H1 (cell line): ENCODE results near the gene TTC22. TPM values are rescaled to one million over a fixed set of nuclear protein-coding genes. Genes with fewer than 3 reads are reported as not detected.

Source experiments
- CTCF ChIA-PET: fragments of 300-600 bp; sonication (Branson Sonifier 250); formaldehyde crosslinking; loops from one replicate; lab custom pipeline; 2021; ENCODE audit not compliant: partially characterized antibody; lab: Charles Lee
- POLR2A ChIA-PET: fragments of 300-600 bp; sonication (Branson Sonifier 250); formaldehyde crosslinking; loops from one replicate; lab custom pipeline; 2021; ENCODE audit warnings: inconsistent platforms; ENCODE audit not compliant: partially characterized antibody; lab: Charles Lee
- DNase-seq, 2 experiments: peaks; one replicate each; pipeline versions ENCODE4 v3.0.0 to v3.0.0-alpha.2; 2010 to 2022; ENCODE audit warnings: low spot score in 2 of 2, low read depth in 1 of 2, mixed read lengths in 1 of 2
- FAIRE-seq: peaks from 2 replicates; lab custom pipeline; 2011; peaks lifted over from hg19 to GRCh38; lab: Jason Lieb, UNC
- H2AFZ ChIP-seq: 2 replicates; pipeline ENCODE4 v1.8.1; 2012; ENCODE audit warnings: low read length, inconsistent platforms
- H2AK5ac ChIP-seq: 2 replicates; pipeline ENCODE4 v1.6.1; 2013; ENCODE audit warnings: low read depth, low read length
- H2BK120ac ChIP-seq: replicated peaks from 2 replicates; pipeline ENCODE3; 2013; ENCODE audit warnings: low read depth, low read length, inconsistent platforms
- H2BK12ac ChIP-seq: 2 replicates; pipeline ENCODE4 v1.6.1; 2013; ENCODE audit warnings: low read depth, low read length
- H2BK15ac ChIP-seq: 2 replicates; pipeline ENCODE4 v1.6.1; 2013; ENCODE audit warnings: low read length
- H2BK20ac ChIP-seq: 2 replicates; pipeline ENCODE4 v1.6.1; 2013; ENCODE audit warnings: low read length
- H2BK5ac ChIP-seq: 2 replicates; pipeline ENCODE4 v1.6.1; 2013; ENCODE audit warnings: low read depth, low read length
- H3K14ac ChIP-seq: 2 replicates; pipeline ENCODE4 v1.6.1; 2013; ENCODE audit warnings: inconsistent platforms; ENCODE audit not compliant: insufficient read length
- H3K18ac ChIP-seq: 2 replicates; pipeline ENCODE4 v1.6.1; 2013; ENCODE audit warnings: low read length; ENCODE audit errors: extremely low read depth
- H3K23ac ChIP-seq: 2 replicates; pipeline ENCODE4 v1.6.1; 2013; ENCODE audit warnings: inconsistent platforms; ENCODE audit not compliant: insufficient read length
- H3K23me2 ChIP-seq: 2 replicates; pipeline ENCODE4 v1.6.1; 2013; ENCODE audit warnings: low read depth, low read length
- H3K27ac ChIP-seq: 2 replicates; pipeline ENCODE4 v1.6.1; 2011; ENCODE audit warnings: low read depth, low read length, inconsistent platforms
- H3K27me3 ChIP-seq, 4 experiments: replicated peaks in 1 of 4; 1 replicate in 1 of 4; 2 replicates in 3 of 4; pipeline versions ENCODE4 v1.6.1 to v1.8.1; 2011 to 2013; ENCODE audit warnings: low read length in 3 of 4, mild to moderate bottlenecking in 3 of 4, inconsistent platforms in 2 of 4, mixed read lengths in 2 of 4, moderate library complexity in 1 of 4; ENCODE audit not compliant: control insufficient read depth in 3 of 4, insufficient read depth in 3 of 4; ENCODE audit errors: extremely low read depth in 1 of 4
- H3K36me3 ChIP-seq, 4 experiments: 2 replicates each; pipeline versions ENCODE4 v1.6.1 to v1.8.1; 2011 to 2013; ENCODE audit warnings: mild to moderate bottlenecking in 4 of 4, low read length in 3 of 4, moderate library complexity in 2 of 4, control low read depth in 1 of 4, inconsistent platforms in 1 of 4; ENCODE audit not compliant: insufficient read depth in 4 of 4, control insufficient read depth in 2 of 4
- H3K4ac ChIP-seq: replicated peaks from 2 replicates; pipeline ENCODE3; 2013; ENCODE audit warnings: low read length, low read depth, mixed read lengths, inconsistent platforms; ENCODE audit not compliant: insufficient read length
- H3K4me1 ChIP-seq, 4 experiments: replicated peaks in 1 of 4; 1 replicate in 1 of 4; 2 replicates in 3 of 4; pipeline versions ENCODE4 v1.6.1 to v1.8.1; 2011 to 2013; ENCODE audit warnings: low read length in 3 of 4, inconsistent platforms in 2 of 4, mixed read lengths in 1 of 4; ENCODE audit not compliant: insufficient read depth in 4 of 4, control insufficient read depth in 3 of 4
- H3K4me2 ChIP-seq, 2 experiments: 2 replicates each; pipeline versions ENCODE4 v1.6.1 to v1.8.1; 2011 to 2013; ENCODE audit warnings: low read depth in 2 of 2, low read length in 2 of 2, control low read depth in 1 of 2, inconsistent platforms in 1 of 2, mild to moderate bottlenecking in 1 of 2; ENCODE audit not compliant: insufficient read depth in 1 of 2
- H3K4me3 ChIP-seq, 4 experiments: fragments of 200-600, 300-600 bp in 1 of 4; sonication (generic), shearing (Covaris generic), sonication (Bioruptor Twin) in 1 of 4; 2 replicates each; pipeline versions ENCODE4 v1.5.1 to v1.8.1; 2011 to 2016; ENCODE audit warnings: low read length in 4 of 4, low read depth in 3 of 4, control low read depth in 2 of 4, inconsistent platforms in 2 of 4, mild to moderate bottlenecking in 2 of 4, mixed read lengths in 1 of 4, moderate library complexity in 1 of 4; ENCODE audit not compliant: insufficient read depth in 2 of 4; ENCODE audit errors: extremely low read depth in 1 of 4
- H3K56ac ChIP-seq: replicated peaks from 2 replicates; pipeline ENCODE3; 2013; ENCODE audit warnings: low read depth, mild to moderate bottlenecking, mixed read lengths, low read length, inconsistent platforms; ENCODE audit not compliant: insufficient read length
- H3K79me1 ChIP-seq: 2 replicates; pipeline ENCODE4 v1.6.1; 2013; ENCODE audit warnings: low read depth, low read length, control low read depth
- H3K79me2 ChIP-seq, 2 experiments: 2 replicates each; pipeline versions ENCODE4 v1.6.1 to v1.8.1; 2012 to 2013; ENCODE audit warnings: low read length in 2 of 2, mild to moderate bottlenecking in 2 of 2, inconsistent platforms in 1 of 2; ENCODE audit not compliant: insufficient read depth in 2 of 2, control insufficient read depth in 1 of 2
- H3K9ac ChIP-seq, 4 experiments: replicated peaks in 1 of 4; 1 replicate in 1 of 4; 2 replicates in 3 of 4; pipeline versions ENCODE4 v1.6.1 to v1.8.1; 2011 to 2013; ENCODE audit warnings: low read depth in 3 of 4, low read length in 3 of 4, control low read depth in 2 of 4, mild to moderate bottlenecking in 2 of 4, moderate library complexity in 2 of 4, inconsistent platforms in 1 of 4; ENCODE audit errors: extremely low read depth in 1 of 4
- H3K9me3 ChIP-seq, 2 experiments: 2 replicates each; pipeline versions ENCODE4 v1.6.1 to v1.8.1; 2012 to 2013; ENCODE audit warnings: mild to moderate bottlenecking in 2 of 2, moderate library complexity in 2 of 2, control low read depth in 1 of 2, inconsistent platforms in 1 of 2, low read depth in 1 of 2, low read length in 1 of 2, mixed read lengths in 1 of 2; ENCODE audit not compliant: insufficient read depth in 2 of 2
- H4K20me1 ChIP-seq, 2 experiments: replicated peaks in 1 of 2; 2 replicates each; pipeline versions ENCODE3 to v1.8.1; 2011 to 2013; ENCODE audit warnings: inconsistent platforms in 2 of 2, low read length in 2 of 2, mild to moderate bottlenecking in 1 of 2; ENCODE audit not compliant: insufficient read depth in 2 of 2, control insufficient read depth in 1 of 2
- H4K5ac ChIP-seq: 2 replicates; pipeline ENCODE4 v1.6.1; 2013; ENCODE audit warnings: low read length, low read depth, mixed read lengths, inconsistent platforms; ENCODE audit not compliant: insufficient read length
- H4K8ac ChIP-seq: 2 replicates; pipeline ENCODE4 v1.8.0; 2013; ENCODE audit warnings: mild to moderate bottlenecking, moderate library complexity, low read length, inconsistent platforms; ENCODE audit not compliant: insufficient read depth; ENCODE audit errors: extremely low read depth
- H4K91ac ChIP-seq: replicated peaks from 2 replicates; pipeline ENCODE3; 2013; ENCODE audit warnings: low read length, mixed read lengths, inconsistent platforms; ENCODE audit not compliant: insufficient read length
- FOSL1 ChIP-seq: IDR thresholded peaks from 2 replicates; pipeline ENCODE4 v1.6.1; 2011; ENCODE audit warnings: mild to moderate bottlenecking, low read depth, low read length, moderate library complexity; ENCODE audit not compliant: insufficient read depth
- GABPA ChIP-seq: IDR thresholded peaks from 2 replicates; pipeline ENCODE4 v1.6.1; 2011; ENCODE audit warnings: mild to moderate bottlenecking, low read length, moderate library complexity, borderline replicate concordance; ENCODE audit not compliant: insufficient read depth
- KDM1A ChIP-seq: fragments of 200-600, 300-600 bp; sonication (generic); IDR thresholded peaks from 2 replicates; pipeline ENCODE4 v1.7.1; 2016; ENCODE audit warnings: mild to moderate bottlenecking, low read length, borderline replicate concordance
- MAFK ChIP-seq: IDR thresholded peaks from 2 replicates; pipeline ENCODE4 v1.6.1; 2012; ENCODE audit warnings: low read depth, mild to moderate bottlenecking, improper control_type of control experiment, low read length
- POU5F1 ChIP-seq: IDR thresholded peaks from 2 replicates; pipeline ENCODE4 v1.6.1; 2011; ENCODE audit warnings: low read depth, mild to moderate bottlenecking, low read length, moderate library complexity
- RBBP5 ChIP-seq: IDR thresholded peaks from 2 replicates; pipeline ENCODE4 v1.7.1; 2012; ENCODE audit warnings: low read depth, mild to moderate bottlenecking, inconsistent platforms, low read length, moderate library complexity, borderline replicate concordance
- SRF ChIP-seq: IDR thresholded peaks from 2 replicates; pipeline ENCODE4 v1.6.1; 2011; ENCODE audit warnings: mild to moderate bottlenecking, low read depth, low read length, moderate library complexity
- WGBS, 2 experiments: shearing (Covaris generic) in 1 of 2; methylation state at CpG; one replicate each; pipeline versions ENCODE4 v1.1.6 to v1.1.7; 2013 to 2015; ENCODE audit warnings: low lambda C conversion rate in 2 of 2, mixed read lengths in 2 of 2, inconsistent platforms in 1 of 2, low coverage in 1 of 2, missing lambda C conversion rate in 1 of 2; ENCODE audit not compliant: insufficient replicate concordance in 2 of 2, insufficient coverage in 1 of 2, insufficient read length in 1 of 2; ENCODE audit errors: extremely low coverage in 1 of 2, missing lambda C conversion rate in 1 of 2; 5-methylcytosine and 5-hydroxymethylcytosine counted together
- polyA plus RNA-seq, 7 experiments: library from polyadenylated mRNA; depleted of rRNA in 3 of 7; stranded (reverse) in 5 of 7; unstranded in 2 of 7; fragments of >200 nt in 5 of 7; fragments of 200-250 nt in 2 of 7; gene quantifications; 1 replicate in 5 of 7; 2 replicates in 1 of 7; 4 replicates in 1 of 7; pipeline versions ENCODE4 v1.2.1 to v1.2.3, GENCODE V29; 2011 to 2013; ENCODE audit warnings: missing spikeins in 2 of 7, mixed read lengths in 2 of 7
- total RNA-seq: library from RNA; stranded (reverse); fragmentation: NEBNext Ultra II Directional; extraction: Animal tissue kit (Norgen Biotek cat#: 25700); gene quantifications from 2 replicates; pipeline ENCODE4 v1.2.1, GENCODE V29; 2021
- TF ChIP-seq, protein P1 (sequence below): IDR thresholded peaks from 2 replicates; pipeline ENCODE4 v1.6.1; 2012; ENCODE audit warnings: inconsistent platforms
- TF ChIP-seq, protein P2 (sequence below), 3 experiments: IDR thresholded peaks; 1 replicate in 2 of 3; 2 replicates in 1 of 3; pipeline versions ENCODE4 v1.5.1 to v1.6.1; 2011; ENCODE audit warnings: low read length in 3 of 3, mild to moderate bottlenecking in 3 of 3, inconsistent platforms in 2 of 3, low read depth in 1 of 3, moderate library complexity in 1 of 3; ENCODE audit not compliant: insufficient read depth in 1 of 3; ENCODE audit errors: control extremely low read depth in 1 of 3
- TF ChIP-seq, protein P3 (sequence below): IDR thresholded peaks from 2 replicates; pipeline ENCODE4 v1.6.1; 2011; ENCODE audit warnings: low read depth, mild to moderate bottlenecking, low read length; ENCODE audit not compliant: insufficient read depth

TTC22 gene
- total and polyA plus RNA-seq, 2 of the 8 experiments (the other 6 are each of a cell fraction or from before 2014, with no cell fraction given) = 1.00 to 1.6 TPM

DNA sequence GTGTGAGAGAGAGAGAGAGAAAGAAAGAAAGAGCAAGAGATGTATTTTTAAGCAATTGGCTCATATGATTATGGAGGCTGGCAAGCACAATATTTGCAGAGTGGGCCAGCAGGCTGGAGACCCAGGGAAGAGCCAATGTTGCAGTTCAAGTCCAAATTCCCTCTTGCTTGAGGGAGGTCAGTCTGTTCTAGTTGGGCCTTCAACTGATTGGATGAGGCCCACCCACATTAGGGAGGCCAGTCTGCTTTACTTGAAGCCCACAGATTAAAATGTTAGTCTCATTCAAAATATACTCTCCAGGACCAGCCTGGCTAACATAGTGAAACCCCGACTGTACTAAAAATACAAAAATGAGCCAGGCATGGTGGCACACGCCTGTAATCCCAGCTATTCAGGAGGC is 28.2 kb downstream of the TTC22 start:
- FAIRE-seq (no peak), DNase-seq (no peak)
- no peak overlapping the region for H2AK5ac ChIP-seq
- no peaks in the 10 kb centered on the region for H3K79me2 ChIP-seq
- H4K20me1 ChIP-seq = no peaks in the 10 kb centered on the region
- H2AFZ ChIP-seq = no peak overlapping the region
- H3K4me2 ChIP-seq = no peak overlapping the region
- no peak overlapping the region for H3K14ac ChIP-seq
- H3K9me3 ChIP-seq = no peaks in the 10 kb centered on the region
- H3K4ac ChIP-seq = no peak overlapping the region
- H3K23me2 ChIP-seq = no peaks in the 10 kb centered on the region
- no peaks in the 10 kb centered on the region for H3K79me1 ChIP-seq
- H3K27ac ChIP-seq = no peak overlapping the region
- ChIA-PET POLR2A (no interaction called here), CTCF (interaction anchor here (1.5 kb wide), 1 partner anchor 17 kb away, joined by 3 read pairs; no protein-coding TSS in a partner anchor)
- no peak overlapping the region for H3K4me3 ChIP-seq
- no peak overlapping the region for H2BK5ac ChIP-seq
- H2BK15ac ChIP-seq = no peak overlapping the region
- no peak overlapping the region for H2BK20ac ChIP-seq
- no peaks in the 10 kb centered on the region for H3K27me3 ChIP-seq
- WGBS, 2 experiments = 81% methylated on average over 2 of the region's 2 CpGs; no CpG with 5 or more reads in 1 of the 2 experiments
- no peak overlapping the region for H3K9ac ChIP-seq
- H3K23ac ChIP-seq = no peak overlapping the region
- H2BK12ac ChIP-seq = no peak overlapping the region
- H2BK120ac ChIP-seq = no peak overlapping the region
- no peaks in the 10 kb centered on the region for H3K36me3 ChIP-seq
- H3K56ac ChIP-seq = no peak overlapping the region
- H3K4me1 ChIP-seq = peaks cover 0 to 4% (median 3%) of the 10 kb centered on the region in 4 experiments; a peak in 2 of 7 replicates
- H3K18ac ChIP-seq = no peak overlapping the region
- H4K5ac ChIP-seq = no peak overlapping the region
- H4K91ac ChIP-seq = no peak overlapping the region
- no peak overlapping the region for H4K8ac ChIP-seq
- no peak for TF ChIP-seq MAFK
- no peak for TF ChIP-seq RBBP5
- no peak for TF ChIP-seq FOSL1
- TF ChIP-seq, protein P1, sequence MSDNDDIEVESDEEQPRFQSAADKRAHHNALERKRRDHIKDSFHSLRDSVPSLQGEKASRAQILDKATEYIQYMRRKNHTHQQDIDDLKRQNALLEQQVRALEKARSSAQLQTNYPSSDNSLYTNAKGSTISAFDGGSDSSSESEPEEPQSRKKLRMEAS = no peak
- TF ChIP-seq SRF = no peak
- TF ChIP-seq, protein P2, sequence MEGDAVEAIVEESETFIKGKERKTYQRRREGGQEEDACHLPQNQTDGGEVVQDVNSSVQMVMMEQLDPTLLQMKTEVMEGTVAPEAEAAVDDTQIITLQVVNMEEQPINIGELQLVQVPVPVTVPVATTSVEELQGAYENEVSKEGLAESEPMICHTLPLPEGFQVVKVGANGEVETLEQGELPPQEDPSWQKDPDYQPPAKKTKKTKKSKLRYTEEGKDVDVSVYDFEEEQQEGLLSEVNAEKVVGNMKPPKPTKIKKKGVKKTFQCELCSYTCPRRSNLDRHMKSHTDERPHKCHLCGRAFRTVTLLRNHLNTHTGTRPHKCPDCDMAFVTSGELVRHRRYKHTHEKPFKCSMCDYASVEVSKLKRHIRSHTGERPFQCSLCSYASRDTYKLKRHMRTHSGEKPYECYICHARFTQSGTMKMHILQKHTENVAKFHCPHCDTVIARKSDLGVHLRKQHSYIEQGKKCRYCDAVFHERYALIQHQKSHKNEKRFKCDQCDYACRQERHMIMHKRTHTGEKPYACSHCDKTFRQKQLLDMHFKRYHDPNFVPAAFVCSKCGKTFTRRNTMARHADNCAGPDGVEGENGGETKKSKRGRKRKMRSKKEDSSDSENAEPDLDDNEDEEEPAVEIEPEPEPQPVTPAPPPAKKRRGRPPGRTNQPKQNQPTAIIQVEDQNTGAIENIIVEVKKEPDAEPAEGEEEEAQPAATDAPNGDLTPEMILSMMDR (IDR thresholded peaks at IDR 0.05; ENCODE audit: control extremely low read depth in 1 of 3, insufficient read depth in 1 of 3, low read depth in 1 of 3, low read length in 3 of 3) = no peak
- TF ChIP-seq POU5F1 = no peak
- TF ChIP-seq KDM1A = no peak
- no peak for TF ChIP-seq GABPA
- TF ChIP-seq, protein P3, sequence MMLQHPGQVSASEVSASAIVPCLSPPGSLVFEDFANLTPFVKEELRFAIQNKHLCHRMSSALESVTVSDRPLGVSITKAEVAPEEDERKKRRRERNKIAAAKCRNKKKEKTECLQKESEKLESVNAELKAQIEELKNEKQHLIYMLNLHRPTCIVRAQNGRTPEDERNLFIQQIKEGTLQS = no peak
